ENCODE data around the gene GBF1.
"Not testable (repeated sequence)": the region's sequence is repeated elsewhere in the genome, so short reads cannot be mapped to it uniquely, and the experiment has no call there.

GBF1 gene

GRCh38 chr10:102234888-102235597 is 10.3 kb upstream of the GBF1 start:
- DNase-seq: no peak

GRCh38 chr10:102235598-102235920 is 9.8 kb upstream of the GBF1 start:
- no peak for DNase-seq

- no peak for DNase-seq
Observed at GRCh38 chr10:102236006-102236405, 9.3 kb upstream of the GBF1 start.

GRCh38 chr10:102237711-102238252 is 7.5 kb upstream of the GBF1 start:
- no peak for DNase-seq

GRCh38 chr10:102240467-102241031 is 4.8 kb upstream of the GBF1 start:
- DNase-seq: no peak

- DNase-seq: no peak
Observed at GRCh38 chr10:102241032-102241443, 4.3 kb upstream of the GBF1 start.

- peak; percentile 93 for DNase-seq
Observed at GRCh38 chr10:102241444-102242117, 3.8 kb upstream of the GBF1 start, which contains the start of gene PITX3. Gene PITX3 (minus strand): TSS chr10:102241512. CDS start chr10:102232080, 9,432 bp downstream.

- DNase-seq: no peak
Observed at GRCh38 chr10:102242118-102242485, 3.2 kb upstream of the GBF1 start.

GRCh38 chr10:102243309-102243708 is 2.0 kb upstream of the GBF1 start:
- no peak for DNase-seq

GRCh38 chr10:102245932-102246251 is 560 bp downstream of the GBF1 start:
- no peak for DNase-seq

- no peak for DNase-seq
Observed at GRCh38 chr10:102246261-102246660, 929 bp downstream of the GBF1 start.

GRCh38 chr10:102247734-102248133 is 2.4 kb downstream of the GBF1 start:
- DNase-seq: no peak

- DNase-seq: not testable (repeated sequence)
Observed at GRCh38 chr10:102252508-102252907, 7.2 kb downstream of the GBF1 start.

GRCh38 chr10:102254426-102254825 is 9.1 kb downstream of the GBF1 start:
- DNase-seq: no peak

GRCh38 chr10:102255404-102255803 is 10.1 kb downstream of the GBF1 start:
- no peak for DNase-seq

- DNase-seq: no peak
Observed at GRCh38 chr10:102261196-102261595, 15.9 kb downstream of the GBF1 start.

GRCh38 chr10:102261842-102262241 is 16.5 kb downstream of the GBF1 start:
- DNase-seq: no peak

GRCh38 chr10:102262744-102263370 is 17.5 kb downstream of the GBF1 start:
- no peak for DNase-seq

GRCh38 chr10:102264371-102264770 is 19.0 kb downstream of the GBF1 start:
- DNase-seq: no peak

GRCh38 chr10:102266670-102267069 is 21.3 kb downstream of the GBF1 start:
- no peak for DNase-seq

- DNase-seq: no peak
Observed at GRCh38 chr10:102267748-102268147, 22.4 kb downstream of the GBF1 start.

GRCh38 chr10:102268375-102268888 is 23.1 kb downstream of the GBF1 start:
- no peak for DNase-seq

- no peak for DNase-seq
Observed at GRCh38 chr10:102269017-102269416, 23.7 kb downstream of the GBF1 start.

GRCh38 chr10:102274062-102274461 is 28.7 kb downstream of the GBF1 start:
- no peak for DNase-seq
